Neural progenitor cell (in vitro differentiated cells): ENCODE results near the gene ATF6. TPM values are rescaled to one million over a fixed set of nuclear protein-coding genes. Genes with fewer than 3 reads are reported as not detected.

Experiments
- DNase-seq: peaks from one replicate; pipeline ENCODE4 v3.0.0-alpha.2; 2016; ENCODE audit warnings: low spot score
- H2AFZ ChIP-seq: fragments of 200-600 bp; sonication (generic); replicated peaks from 2 replicates; pipeline ENCODE4 v1.6.1; 2016; ENCODE audit warnings: antibody characterized with exemption
- H3F3A ChIP-seq: fragments of 200-600 bp; sonication (generic); 2 replicates; pipeline ENCODE4 v1.6.1; 2016; ENCODE audit warnings: antibody characterized with exemption, low read depth
- H3K27ac ChIP-seq: fragments of 200-600 bp; sonication (generic); 2 replicates; pipeline ENCODE4 v1.5.1; 2016; ENCODE audit warnings: mild to moderate bottlenecking
- H3K27me3 ChIP-seq: fragments of 200-600 bp; sonication (generic); 2 replicates; pipeline ENCODE4 v1.6.1; 2016; ENCODE audit warnings: mild to moderate bottlenecking, moderate library complexity
- H3K36me3 ChIP-seq: fragments of 200-600 bp; sonication (generic); 2 replicates; pipeline ENCODE4 v1.5.1; 2016
- H3K4me1 ChIP-seq: fragments of 200-600 bp; sonication (generic); 2 replicates; pipeline ENCODE4 v1.6.1; 2016; ENCODE audit warnings: mixed run types
- H3K4me2 ChIP-seq: fragments of 200-600 bp; sonication (generic); 2 replicates; pipeline ENCODE4 v1.6.1; 2016
- H3K4me3 ChIP-seq: fragments of 200-600 bp; sonication (generic); 2 replicates; pipeline ENCODE4 v1.5.1; 2016
- H3K79me2 ChIP-seq: fragments of 200-600 bp; sonication (generic); 2 replicates; pipeline ENCODE4 v1.6.1; 2016; ENCODE audit warnings: low read depth
- H3K9ac ChIP-seq: fragments of 200-600 bp; sonication (generic); 2 replicates; pipeline ENCODE4 v1.6.1; 2016
- H3K9me3 ChIP-seq: fragments of 200-600 bp; sonication (generic); 2 replicates; pipeline ENCODE4 v1.5.1; 2016; ENCODE audit warnings: low read depth
- H4K20me1 ChIP-seq: fragments of 200-600 bp; sonication (generic); 2 replicates; pipeline ENCODE4 v1.6.1; 2016; ENCODE audit warnings: low read depth
- H3K27ac Mint-ChIP-seq: 3 replicates; pipeline ENCODE4 v1.8.0; 2021; ENCODE audit warnings: mixed read lengths
- H3K27me3 Mint-ChIP-seq: 2 replicates; pipeline ENCODE4 v1.8.0; 2022; ENCODE audit warnings: low read depth, mild to moderate bottlenecking, inconsistent platforms, moderate library complexity, mixed read lengths; ENCODE audit not compliant: insufficient read depth
- H3K36me3 Mint-ChIP-seq: 3 replicates; pipeline ENCODE4 v1.8.0; 2021; ENCODE audit warnings: mixed read lengths
- H3K4me1 Mint-ChIP-seq: 3 replicates; pipeline ENCODE4 v1.8.0; 2021; ENCODE audit warnings: mixed read lengths
- H3K4me3 Mint-ChIP-seq: 3 replicates; pipeline ENCODE4 v1.8.0; 2021; ENCODE audit warnings: mild to moderate bottlenecking, moderate library complexity, mixed read lengths
- H3K9me3 Mint-ChIP-seq: 3 replicates; pipeline ENCODE4 v1.8.0; 2020; ENCODE audit warnings: mixed read lengths
- EZH2 ChIP-seq: fragments of 200-600 bp; sonication (generic); IDR thresholded peaks from 2 replicates; pipeline ENCODE4 v1.6.1; 2017; ENCODE audit warnings: antibody characterized with exemption, mild to moderate bottlenecking, moderate library complexity
- EZH2phosphoT487 ChIP-seq: fragments of 200-600 bp; sonication (generic); IDR thresholded peaks from 2 replicates; pipeline ENCODE4 v1.6.1; 2017; ENCODE audit warnings: antibody characterized with exemption
- total RNA-seq: library from RNA; depleted of rRNA; stranded (reverse); fragments of >200 nt; gene quantifications from 2 replicates; pipeline ENCODE4 v1.2.3, GENCODE V29; 2015; ENCODE audit warnings: low replicate concordance
- TF ChIP-seq, protein P1 (sequence below): fragments of 200-600 bp; sonication (generic); IDR thresholded peaks from 2 replicates; pipeline ENCODE4 v1.5.1; 2017; ENCODE audit warnings: antibody characterized with exemption, mild to moderate bottlenecking

Gene ATF6
- total RNA-seq, 1 donor from 2014 or later: 31.7 TPM

DNA sequence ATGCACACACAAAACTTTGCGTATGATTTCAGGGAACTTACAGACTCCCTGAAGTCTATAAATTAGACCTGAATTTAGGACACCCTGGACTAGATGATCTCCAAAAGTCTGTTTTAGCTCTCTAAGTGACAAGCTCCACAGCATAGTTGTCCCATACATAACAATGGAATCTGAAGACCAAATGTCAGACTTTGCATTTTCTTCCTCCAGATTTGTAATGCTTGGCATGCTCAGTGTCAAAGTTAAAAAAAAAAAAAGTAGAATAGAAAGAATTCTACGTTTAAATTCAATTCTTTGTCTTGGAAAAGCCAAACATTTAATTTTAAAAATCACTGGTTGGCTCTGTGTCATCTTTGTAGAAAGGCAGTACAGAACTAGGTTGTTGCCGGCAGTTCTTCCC lies 190.8 kb downstream of the ATF6 start:
- Histone ChIP-seq H3F3A (no peaks in the 10 kb centered on the region), H3K27me3 (no peaks in the 10 kb centered on the region), H3K9me3 (no peaks in the 10 kb centered on the region), H2AFZ (no peak overlapping the region), H3K36me3 (no peaks in the 10 kb centered on the region), H3K4me3 (no peak overlapping the region), H4K20me1 (no peaks in the 10 kb centered on the region), H3K4me2 (no peak overlapping the region), H3K9ac (no peak overlapping the region), H3K27ac (no peak overlapping the region), H3K79me2 (no peaks in the 10 kb centered on the region), H3K4me1 (peaks cover 3% of the 10 kb centered on the region)
- no peak for DNase-seq
- TF ChIP-seq, protein P1, sequence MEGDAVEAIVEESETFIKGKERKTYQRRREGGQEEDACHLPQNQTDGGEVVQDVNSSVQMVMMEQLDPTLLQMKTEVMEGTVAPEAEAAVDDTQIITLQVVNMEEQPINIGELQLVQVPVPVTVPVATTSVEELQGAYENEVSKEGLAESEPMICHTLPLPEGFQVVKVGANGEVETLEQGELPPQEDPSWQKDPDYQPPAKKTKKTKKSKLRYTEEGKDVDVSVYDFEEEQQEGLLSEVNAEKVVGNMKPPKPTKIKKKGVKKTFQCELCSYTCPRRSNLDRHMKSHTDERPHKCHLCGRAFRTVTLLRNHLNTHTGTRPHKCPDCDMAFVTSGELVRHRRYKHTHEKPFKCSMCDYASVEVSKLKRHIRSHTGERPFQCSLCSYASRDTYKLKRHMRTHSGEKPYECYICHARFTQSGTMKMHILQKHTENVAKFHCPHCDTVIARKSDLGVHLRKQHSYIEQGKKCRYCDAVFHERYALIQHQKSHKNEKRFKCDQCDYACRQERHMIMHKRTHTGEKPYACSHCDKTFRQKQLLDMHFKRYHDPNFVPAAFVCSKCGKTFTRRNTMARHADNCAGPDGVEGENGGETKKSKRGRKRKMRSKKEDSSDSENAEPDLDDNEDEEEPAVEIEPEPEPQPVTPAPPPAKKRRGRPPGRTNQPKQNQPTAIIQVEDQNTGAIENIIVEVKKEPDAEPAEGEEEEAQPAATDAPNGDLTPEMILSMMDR: no peak
- TF ChIP-seq EZH2phosphoT487: no peak
- TF ChIP-seq EZH2: no peak
- H3K27me3 Mint-ChIP-seq: no peaks in the 10 kb centered on the region
- H3K27ac Mint-ChIP-seq: no peak overlapping the region
- no peaks in the 10 kb centered on the region for H3K9me3 Mint-ChIP-seq
- H3K36me3 Mint-ChIP-seq: peaks cover 12% of the 10 kb centered on the region
- peaks cover 13% of the 10 kb centered on the region for H3K4me1 Mint-ChIP-seq
- H3K4me3 Mint-ChIP-seq: no peak overlapping the region

DNA sequence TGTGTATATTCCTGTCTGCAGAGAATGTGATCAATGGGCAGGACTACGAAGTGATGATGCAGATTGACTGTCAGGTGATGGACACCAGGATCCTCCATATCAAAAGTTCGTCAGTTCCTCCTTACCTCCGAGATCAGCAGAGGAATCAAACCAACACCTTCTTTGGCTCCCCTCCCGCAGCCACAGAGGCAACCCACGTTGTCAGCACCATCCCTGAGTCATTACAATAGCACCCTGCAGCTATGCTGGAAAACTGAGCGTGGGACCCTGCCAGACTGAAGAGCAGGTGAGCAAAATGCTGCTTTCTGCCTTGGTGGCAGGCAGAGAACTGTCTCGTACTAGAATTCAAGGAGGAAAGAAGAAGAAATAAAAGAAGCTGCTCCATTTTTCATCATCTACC lies 192.3 kb downstream of the ATF6 start:
- no peaks in the 10 kb centered on the region for H3K27me3 ChIP-seq
- Mint-ChIP-seq H3K27me3 (no peaks in the 10 kb centered on the region), H3K27ac (no peak overlapping the region), H3K4me3 (no peak overlapping the region), H3K9me3 (no peaks in the 10 kb centered on the region), H3K4me1 (peaks cover 20% of the 10 kb centered on the region), H3K36me3 (peaks cover 14% of the 10 kb centered on the region)
- H3K79me2 ChIP-seq: no peaks in the 10 kb centered on the region
- peaks cover 3% of the 10 kb centered on the region for H3K4me1 ChIP-seq
- TF ChIP-seq, protein P1: no peak
- TF ChIP-seq EZH2 (no peak), EZH2phosphoT487 (no peak)
- H3K4me2 ChIP-seq: no peak overlapping the region
- no peak for DNase-seq
- no peaks in the 10 kb centered on the region for H3F3A ChIP-seq
- no peak overlapping the region for H3K27ac ChIP-seq
- H3K36me3 ChIP-seq: no peaks in the 10 kb centered on the region
- H3K9ac ChIP-seq: no peak overlapping the region
- H4K20me1 ChIP-seq: no peaks in the 10 kb centered on the region
- H2AFZ ChIP-seq: no peak overlapping the region
- no peaks in the 10 kb centered on the region for H3K9me3 ChIP-seq
- no peak overlapping the region for H3K4me3 ChIP-seq

DNA sequence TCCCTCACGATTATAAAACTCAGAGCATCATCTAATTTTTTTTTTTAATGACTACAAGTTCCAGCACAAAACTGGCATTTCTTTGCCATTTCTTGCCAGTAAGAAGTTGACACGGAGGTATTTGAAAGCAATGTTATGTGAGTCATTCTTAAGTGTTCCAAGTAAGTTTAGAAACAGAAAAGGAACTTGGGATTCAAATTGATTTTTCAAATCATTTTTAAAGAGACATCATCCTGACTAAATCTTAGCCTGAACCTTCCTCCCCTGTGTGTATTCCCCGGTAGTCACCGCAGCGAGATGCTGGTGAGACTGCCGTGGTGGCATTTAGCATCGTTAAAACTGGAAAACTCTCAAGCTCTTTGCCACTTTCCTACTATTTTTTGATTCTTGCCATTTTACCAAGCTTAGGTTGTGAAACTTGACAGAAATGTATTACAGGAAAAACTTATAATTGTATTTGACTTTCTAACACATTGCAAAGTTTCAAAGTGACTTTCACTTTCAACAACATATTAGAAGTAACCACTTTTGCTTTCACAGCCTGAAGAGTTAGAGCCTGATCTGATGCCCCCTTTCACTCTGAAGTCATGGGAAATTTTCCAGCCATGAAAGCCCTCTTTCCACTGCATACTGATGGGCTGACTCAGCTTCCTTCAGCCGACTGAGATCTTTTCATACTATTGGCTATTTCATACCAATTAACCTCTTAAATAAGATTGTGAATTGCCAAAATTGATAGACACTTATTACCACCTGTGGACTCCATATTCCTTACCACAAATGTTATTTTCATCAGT lies 196.2 kb downstream of the ATF6 start:
- Histone ChIP-seq H3K36me3 (no peaks in the 10 kb centered on the region), H2AFZ (no peak overlapping the region), H3K4me1 (peaks cover 12% of the 10 kb centered on the region), H4K20me1 (no peaks in the 10 kb centered on the region), H3K4me3 (no peak overlapping the region), H3K9ac (no peak overlapping the region), H3K9me3 (no peaks in the 10 kb centered on the region), H3K4me2 (no peak overlapping the region), H3K79me2 (no peaks in the 10 kb centered on the region), H3F3A (no peaks in the 10 kb centered on the region), H3K27ac (no peak overlapping the region), H3K27me3 (no peaks in the 10 kb centered on the region)
- H3K9me3 Mint-ChIP-seq: no peaks in the 10 kb centered on the region
- peaks cover 3% of the 10 kb centered on the region for H3K27me3 Mint-ChIP-seq
- peaks cover 18% of the 10 kb centered on the region for H3K36me3 Mint-ChIP-seq
- peaks cover 13% of the 10 kb centered on the region for H3K4me1 Mint-ChIP-seq
- H3K4me3 Mint-ChIP-seq: no peak overlapping the region
- H3K27ac Mint-ChIP-seq: no peak overlapping the region
- TF ChIP-seq, protein P1: no peak
- TF ChIP-seq EZH2phosphoT487 (no peak), EZH2 (no peak)
- DNase-seq: no peak
